ENCODE data around the gene PHF14. TPM values are rescaled to one million over a fixed set of nuclear protein-coding genes. Genes with fewer than 3 reads are reported as not detected.

The PHF14 gene
- total and polyA plus RNA-seq, 4 donors = 6.9 to 24.4 (median 15.3) TPM

DNA sequence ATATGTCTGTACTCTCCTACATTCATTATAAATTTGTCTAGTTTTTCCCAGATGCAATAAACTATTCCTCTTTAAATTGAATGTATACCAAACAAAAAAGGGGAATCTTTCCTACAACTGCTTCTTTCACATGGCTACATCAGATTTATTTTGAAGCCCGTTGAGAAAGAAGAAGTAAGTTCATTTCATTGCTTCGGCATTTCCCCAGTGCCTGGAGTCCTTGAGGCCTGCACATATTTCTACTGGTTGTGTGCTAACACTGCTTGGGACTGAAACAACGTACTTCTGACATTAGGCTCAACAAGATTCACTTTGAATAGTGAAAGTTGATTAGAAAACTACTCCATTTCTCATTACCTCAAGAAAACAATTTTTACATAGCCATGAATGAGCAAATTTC is 201.7 kb downstream of the PHF14 start:
- no peak for DNase-seq (ENCODE audit: low spot score)
- no peak overlapping the region for H3K27ac ChIP-seq (ENCODE audit: low read depth in 1 of 2, low read length in 2 of 2)
- no peak overlapping the region for H3K4me3 ChIP-seq (ENCODE audit: low read depth in 1 of 3, low read length in 3 of 3)
- H3K27me3 ChIP-seq (ENCODE audit: control insufficient read depth in 4 of 4, insufficient read depth in 4 of 4, low read length in 3 of 4) = no peaks in the 10 kb centered on the region
- TF ChIP-seq FOXA2 (IDR thresholded peaks at IDR 0.05) = no peak
- no peak for TF ChIP-seq SP1 (IDR thresholded peaks at IDR 0.05)
- no peak for TF ChIP-seq JUND (IDR thresholded peaks at IDR 0.05)
- no peak for TF ChIP-seq GABPA (IDR thresholded peaks at IDR 0.05 in 1 of 2, conservative IDR thresholded peaks at IDR 0.05 in 1 of 2)
- TF ChIP-seq TAF1 (conservative IDR thresholded peaks at IDR 0.05) = no peak
- no peak for TF ChIP-seq HNF4G (IDR thresholded peaks at IDR 0.05)
- no peak for TF ChIP-seq YY1 (IDR thresholded peaks at IDR 0.05)
- no peak for TF ChIP-seq RXRA (IDR thresholded peaks at IDR 0.05)
- no peak for TF ChIP-seq EGR1 (IDR thresholded peaks at IDR 0.05; ENCODE audit: low read depth in 2 of 2)
- TF ChIP-seq, protein P1, sequence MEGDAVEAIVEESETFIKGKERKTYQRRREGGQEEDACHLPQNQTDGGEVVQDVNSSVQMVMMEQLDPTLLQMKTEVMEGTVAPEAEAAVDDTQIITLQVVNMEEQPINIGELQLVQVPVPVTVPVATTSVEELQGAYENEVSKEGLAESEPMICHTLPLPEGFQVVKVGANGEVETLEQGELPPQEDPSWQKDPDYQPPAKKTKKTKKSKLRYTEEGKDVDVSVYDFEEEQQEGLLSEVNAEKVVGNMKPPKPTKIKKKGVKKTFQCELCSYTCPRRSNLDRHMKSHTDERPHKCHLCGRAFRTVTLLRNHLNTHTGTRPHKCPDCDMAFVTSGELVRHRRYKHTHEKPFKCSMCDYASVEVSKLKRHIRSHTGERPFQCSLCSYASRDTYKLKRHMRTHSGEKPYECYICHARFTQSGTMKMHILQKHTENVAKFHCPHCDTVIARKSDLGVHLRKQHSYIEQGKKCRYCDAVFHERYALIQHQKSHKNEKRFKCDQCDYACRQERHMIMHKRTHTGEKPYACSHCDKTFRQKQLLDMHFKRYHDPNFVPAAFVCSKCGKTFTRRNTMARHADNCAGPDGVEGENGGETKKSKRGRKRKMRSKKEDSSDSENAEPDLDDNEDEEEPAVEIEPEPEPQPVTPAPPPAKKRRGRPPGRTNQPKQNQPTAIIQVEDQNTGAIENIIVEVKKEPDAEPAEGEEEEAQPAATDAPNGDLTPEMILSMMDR (IDR thresholded peaks at IDR 0.05; ENCODE audit: low read depth, low read length, missing input control) = no peak
- TF ChIP-seq, protein P2, sequence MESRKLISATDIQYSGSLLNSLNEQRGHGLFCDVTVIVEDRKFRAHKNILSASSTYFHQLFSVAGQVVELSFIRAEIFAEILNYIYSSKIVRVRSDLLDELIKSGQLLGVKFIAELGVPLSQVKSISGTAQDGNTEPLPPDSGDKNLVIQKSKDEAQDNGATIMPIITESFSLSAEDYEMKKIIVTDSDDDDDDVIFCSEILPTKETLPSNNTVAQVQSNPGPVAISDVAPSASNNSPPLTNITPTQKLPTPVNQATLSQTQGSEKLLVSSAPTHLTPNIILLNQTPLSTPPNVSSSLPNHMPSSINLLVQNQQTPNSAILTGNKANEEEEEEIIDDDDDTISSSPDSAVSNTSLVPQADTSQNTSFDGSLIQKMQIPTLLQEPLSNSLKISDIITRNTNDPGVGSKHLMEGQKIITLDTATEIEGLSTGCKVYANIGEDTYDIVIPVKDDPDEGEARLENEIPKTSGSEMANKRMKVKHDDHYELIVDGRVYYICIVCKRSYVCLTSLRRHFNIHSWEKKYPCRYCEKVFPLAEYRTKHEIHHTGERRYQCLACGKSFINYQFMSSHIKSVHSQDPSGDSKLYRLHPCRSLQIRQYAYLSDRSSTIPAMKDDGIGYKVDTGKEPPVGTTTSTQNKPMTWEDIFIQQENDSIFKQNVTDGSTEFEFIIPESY (IDR thresholded peaks at IDR 0.05) = no peak
- TF ChIP-seq, protein P3, sequence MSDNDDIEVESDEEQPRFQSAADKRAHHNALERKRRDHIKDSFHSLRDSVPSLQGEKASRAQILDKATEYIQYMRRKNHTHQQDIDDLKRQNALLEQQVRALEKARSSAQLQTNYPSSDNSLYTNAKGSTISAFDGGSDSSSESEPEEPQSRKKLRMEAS (IDR thresholded peaks at IDR 0.05) = no peak
- TF ChIP-seq HNF4A (conservative IDR thresholded peaks at IDR 0.05) = no peak
- H3K36me3 ChIP-seq (ENCODE audit: control insufficient read depth in 4 of 4, insufficient read depth in 3 of 4, low read depth in 1 of 4, low read length in 3 of 4) = no peaks in the 10 kb centered on the region
- H3K9ac ChIP-seq (ENCODE audit: low read depth in 1 of 2, low read length in 2 of 2) = no peak overlapping the region
- no peaks in the 10 kb centered on the region for H3K9me3 ChIP-seq (ENCODE audit: control insufficient read depth in 4 of 4, low read length in 3 of 4)
- 87% methylated on average over 3 of the region's 3 CpGs for WGBS
- H3K4me1 ChIP-seq (ENCODE audit: control insufficient read depth in 4 of 4, insufficient read depth in 4 of 4, low read length in 3 of 4) = peaks cover 0 to 7% (median 3%) of the 10 kb centered on the region in 4 donors

DNA sequence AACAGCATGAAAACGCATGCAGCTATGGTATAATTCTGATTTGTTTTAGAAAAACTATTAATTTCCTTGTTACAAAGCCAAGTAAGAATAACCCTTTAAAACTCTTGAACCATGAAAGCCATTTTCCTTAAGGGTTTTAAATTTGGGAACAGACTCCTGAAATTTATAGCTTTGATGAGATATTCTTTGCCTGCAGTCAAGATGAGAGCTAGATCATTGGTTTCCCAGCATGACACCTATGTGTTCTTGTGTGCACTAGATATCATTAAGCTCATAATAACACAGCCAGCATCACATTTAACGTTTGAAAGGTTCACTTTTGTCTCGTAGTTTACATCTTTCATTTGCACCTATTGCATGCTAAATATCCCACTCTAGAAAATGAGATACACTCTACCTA is 202.2 kb downstream of the PHF14 start:
- H3K27ac ChIP-seq (ENCODE audit: low read depth in 1 of 2, low read length in 2 of 2) = no peak overlapping the region
- DNase-seq (ENCODE audit: low spot score) = no peak
- WGBS = 66% methylated on average over 3 of the region's 3 CpGs
- no peak overlapping the region for H3K9ac ChIP-seq (ENCODE audit: low read depth in 1 of 2, low read length in 2 of 2)
- H3K4me3 ChIP-seq (ENCODE audit: low read depth in 1 of 3, low read length in 3 of 3) = no peak overlapping the region
- H3K27me3 ChIP-seq (ENCODE audit: control insufficient read depth in 4 of 4, insufficient read depth in 4 of 4, low read length in 3 of 4) = no peaks in the 10 kb centered on the region
- H3K4me1 ChIP-seq (ENCODE audit: control insufficient read depth in 4 of 4, insufficient read depth in 4 of 4, low read length in 3 of 4) = peaks cover 0 to 2% (median 0%) of the 10 kb centered on the region in 4 donors
- TF ChIP-seq YY1 (IDR thresholded peaks at IDR 0.05) (no peak), FOXA2 (IDR thresholded peaks at IDR 0.05) (no peak), FOXA1 (IDR thresholded peaks at IDR 0.05) (no peak), RAD21 (IDR thresholded peaks at IDR 0.05) (no peak), GABPA (IDR thresholded peaks at IDR 0.05 in 1 of 2, conservative IDR thresholded peaks at IDR 0.05 in 1 of 2) (no peak), EGR1 (IDR thresholded peaks at IDR 0.05; ENCODE audit: low read depth in 2 of 2) (no peak), HNF4G (IDR thresholded peaks at IDR 0.05) (no peak), RXRA (IDR thresholded peaks at IDR 0.05) (no peak), HNF4A (conservative IDR thresholded peaks at IDR 0.05) (no peak), TAF1 (conservative IDR thresholded peaks at IDR 0.05) (no peak), JUND (IDR thresholded peaks at IDR 0.05) (no peak), NR2F2 (IDR thresholded peaks at IDR 0.05) (no peak), SP1 (IDR thresholded peaks at IDR 0.05) (no peak)
- TF ChIP-seq, protein P1 (IDR thresholded peaks at IDR 0.05; ENCODE audit: low read depth, low read length, missing input control) = no peak
- TF ChIP-seq, protein P4, sequence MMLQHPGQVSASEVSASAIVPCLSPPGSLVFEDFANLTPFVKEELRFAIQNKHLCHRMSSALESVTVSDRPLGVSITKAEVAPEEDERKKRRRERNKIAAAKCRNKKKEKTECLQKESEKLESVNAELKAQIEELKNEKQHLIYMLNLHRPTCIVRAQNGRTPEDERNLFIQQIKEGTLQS (IDR thresholded peaks at IDR 0.05) = no peak
- TF ChIP-seq, protein P5, sequence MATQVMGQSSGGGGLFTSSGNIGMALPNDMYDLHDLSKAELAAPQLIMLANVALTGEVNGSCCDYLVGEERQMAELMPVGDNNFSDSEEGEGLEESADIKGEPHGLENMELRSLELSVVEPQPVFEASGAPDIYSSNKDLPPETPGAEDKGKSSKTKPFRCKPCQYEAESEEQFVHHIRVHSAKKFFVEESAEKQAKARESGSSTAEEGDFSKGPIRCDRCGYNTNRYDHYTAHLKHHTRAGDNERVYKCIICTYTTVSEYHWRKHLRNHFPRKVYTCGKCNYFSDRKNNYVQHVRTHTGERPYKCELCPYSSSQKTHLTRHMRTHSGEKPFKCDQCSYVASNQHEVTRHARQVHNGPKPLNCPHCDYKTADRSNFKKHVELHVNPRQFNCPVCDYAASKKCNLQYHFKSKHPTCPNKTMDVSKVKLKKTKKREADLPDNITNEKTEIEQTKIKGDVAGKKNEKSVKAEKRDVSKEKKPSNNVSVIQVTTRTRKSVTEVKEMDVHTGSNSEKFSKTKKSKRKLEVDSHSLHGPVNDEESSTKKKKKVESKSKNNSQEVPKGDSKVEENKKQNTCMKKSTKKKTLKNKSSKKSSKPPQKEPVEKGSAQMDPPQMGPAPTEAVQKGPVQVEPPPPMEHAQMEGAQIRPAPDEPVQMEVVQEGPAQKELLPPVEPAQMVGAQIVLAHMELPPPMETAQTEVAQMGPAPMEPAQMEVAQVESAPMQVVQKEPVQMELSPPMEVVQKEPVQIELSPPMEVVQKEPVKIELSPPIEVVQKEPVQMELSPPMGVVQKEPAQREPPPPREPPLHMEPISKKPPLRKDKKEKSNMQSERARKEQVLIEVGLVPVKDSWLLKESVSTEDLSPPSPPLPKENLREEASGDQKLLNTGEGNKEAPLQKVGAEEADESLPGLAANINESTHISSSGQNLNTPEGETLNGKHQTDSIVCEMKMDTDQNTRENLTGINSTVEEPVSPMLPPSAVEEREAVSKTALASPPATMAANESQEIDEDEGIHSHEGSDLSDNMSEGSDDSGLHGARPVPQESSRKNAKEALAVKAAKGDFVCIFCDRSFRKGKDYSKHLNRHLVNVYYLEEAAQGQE (IDR thresholded peaks at IDR 0.05) = no peak
- TF ChIP-seq, protein P3 (IDR thresholded peaks at IDR 0.05) = no peak
- TF ChIP-seq, protein P2 (IDR thresholded peaks at IDR 0.05) = no peak
- H3K36me3 ChIP-seq (ENCODE audit: control insufficient read depth in 4 of 4, insufficient read depth in 3 of 4, low read depth in 1 of 4, low read length in 3 of 4) = no peaks in the 10 kb centered on the region
- H3K9me3 ChIP-seq (ENCODE audit: control insufficient read depth in 4 of 4, low read length in 3 of 4) = no peaks in the 10 kb centered on the region
